Muscle layer of duodenum (tissue), 2 donors: ENCODE results near the gene CXXC5.

Experiments
- H3K27ac ChIP-seq: one replicate; pipeline ENCODE4 v1.7.0; 2013; ENCODE audit warnings: mild to moderate bottlenecking, low read length
- H3K27me3 ChIP-seq: one replicate; pipeline ENCODE4 v1.7.0; 2013; ENCODE audit warnings: low read depth, mild to moderate bottlenecking, control low read depth, low read length
- H3K36me3 ChIP-seq, 2 donors: one replicate each; pipeline ENCODE4 v1.7.0; 2013; ENCODE audit warnings: low read length in 2 of 2, control low read depth in 1 of 2, mild to moderate bottlenecking in 1 of 2; ENCODE audit not compliant: insufficient read depth in 2 of 2, control insufficient read depth in 1 of 2
- H3K4me1 ChIP-seq, 2 donors: one replicate each; pipeline ENCODE4 v1.7.0; 2013; ENCODE audit warnings: low read length in 2 of 2, mild to moderate bottlenecking in 2 of 2, control low read depth in 1 of 2, moderate library complexity in 1 of 2; ENCODE audit not compliant: insufficient read depth in 2 of 2, control insufficient read depth in 1 of 2
- H3K4me3 ChIP-seq, 2 donors: one replicate each; pipeline ENCODE4 v1.7.0; 2013; ENCODE audit warnings: low read length in 2 of 2, low read depth in 1 of 2, mild to moderate bottlenecking in 1 of 2
- H3K9me3 ChIP-seq, 2 donors: one replicate each; pipeline ENCODE4 v1.7.0; 2013; ENCODE audit warnings: low read length in 2 of 2, control low read depth in 1 of 2, mild to moderate bottlenecking in 1 of 2; ENCODE audit not compliant: control insufficient read depth in 1 of 2
- donor health status: healthy.

Gene CXXC5

DNA sequence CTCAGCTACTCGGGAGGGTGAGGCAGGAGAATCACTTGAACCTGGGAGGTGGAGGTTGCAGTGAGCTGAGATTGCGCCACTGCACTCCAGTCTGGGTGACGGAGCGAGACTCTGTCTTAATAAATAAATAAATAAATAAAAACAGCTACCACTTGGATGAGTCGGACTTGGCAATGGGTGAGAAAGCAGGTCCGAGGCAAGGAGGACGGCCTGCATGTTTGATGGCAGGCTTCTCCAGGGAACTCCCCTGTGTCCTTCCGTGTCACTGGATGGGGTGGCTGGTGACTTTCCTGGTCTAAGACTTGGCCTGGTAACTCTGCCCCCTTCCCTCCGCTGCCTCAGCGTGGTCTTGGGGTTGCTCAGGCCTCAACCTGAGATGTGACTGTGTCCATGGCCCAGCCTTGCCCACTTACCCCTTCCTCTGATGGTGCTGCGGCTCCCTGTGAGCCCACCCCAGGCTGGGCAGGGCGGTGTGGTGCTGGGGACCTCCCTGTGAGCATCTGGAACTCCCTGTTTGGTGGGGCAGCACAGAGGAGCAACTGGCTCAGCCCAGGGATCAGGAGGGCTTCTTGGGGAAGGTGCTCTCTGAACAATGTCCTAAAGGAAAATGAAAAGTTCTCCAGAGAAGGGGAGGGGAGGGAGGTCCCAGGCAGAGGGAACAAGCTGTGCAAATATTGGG, 85.0 kb downstream of the CXXC5 start:
- Histone ChIP-seq H3K27ac (no peak overlapping the region), H3K36me3 (no peaks in the 10 kb centered on the region), H3K9me3 (no peaks in the 10 kb centered on the region)

More for the DNA sequence above, 85.0 kb downstream of the CXXC5 start:
- Histone ChIP-seq H3K4me1 (no peaks in the 10 kb centered on the region), H3K27me3 (no peaks in the 10 kb centered on the region), H3K4me3 (no peak overlapping the region)
